ENCODE results near the gene REXO1. TPM values are rescaled to one million over a fixed set of nuclear protein-coding genes. Genes with fewer than 3 reads are reported as not detected.

REXO1 gene
- total RNA-seq, 1 experiment from 2014 or later: 61.1 TPM

GRCh38 chr19:1865172-1866010 is 17.1 kb upstream of the REXO1 start:
- Mint-ChIP-seq H3K4me1 (peaks cover 10% of the 10 kb centered on the region), H3K4me3 (peak overlapping the region; percentile 53), H3K36me3 (no peaks in the 10 kb centered on the region), H3K9me3 (no peaks in the 10 kb centered on the region), H3K27ac (no peak overlapping the region), H3K27me3 (ENCODE audit: low read depth) (peaks cover 11% of the 10 kb centered on the region)
- 0 out of 2 replicates have a peak, but pooled peaks have one; percentile 28 for TF ChIP-seq ATF1 (CRISPR knock-in tag; IDR thresholded peaks at IDR 0.05)
- TF ChIP-seq MXD4 (CRISPR knock-in tag; IDR thresholded peaks at IDR 0.05; ENCODE audit: borderline replicate concordance): no peak
- TF ChIP-seq ERG (CRISPR knock-in tag; IDR thresholded peaks at IDR 0.05): no peak
- TF ChIP-seq MLX (CRISPR knock-in tag; IDR thresholded peaks at IDR 0.05): no peak
- no peak for TF ChIP-seq NFATC4 (CRISPR knock-in tag; IDR thresholded peaks at IDR 0.05)
- TF ChIP-seq ZNF232 (CRISPR knock-in tag; IDR thresholded peaks at IDR 0.05): peak; percentile 21; the same call in 1 of the 2 replicates
- DNase-seq (ENCODE audit: low spot score): no peak
- POLR2A ChIA-PET: interaction anchor here (0.5 to 2.5 kb wide), 5 partner anchors 9 to 221 kb away, joined by 3 to 15 read pairs (median 4); no protein-coding TSS in a partner anchor
- no peak for ATAC-seq
- CTCF ChIA-PET: interaction anchor here (0.9 to 3.0 kb wide), 16 partner anchors 10 to 457 kb away, joined by 3 to 48 read pairs (median 5); partner anchors contain the start of genes ABHD17A, ADAT3 and SCAMP4

GRCh38 chr19:1864480-1865171 is 16.3 kb upstream of the REXO1 start:
- POLR2A ChIA-PET: interaction anchor here (0.5 to 2.5 kb wide), 6 partner anchors 10 to 221 kb away, joined by 3 to 15 read pairs (median 4); no protein-coding TSS in a partner anchor
- H3K9me3 Mint-ChIP-seq: no peaks in the 10 kb centered on the region
- CTCF ChIA-PET: interaction anchor here (0.6 to 3.0 kb wide), 20 partner anchors 10 to 456 kb away, joined by 3 to 48 read pairs (median 4); partner anchors contain the start of genes ABHD17A, ADAT3 and SCAMP4
- DNase-seq (ENCODE audit: low spot score) (peak; percentile 87), ATAC-seq (peak; percentile 61)
- no peaks in the 10 kb centered on the region for H3K36me3 Mint-ChIP-seq
- H3K27me3 Mint-ChIP-seq (ENCODE audit: low read depth): peaks cover 11% of the 10 kb centered on the region
- H3K4me3 Mint-ChIP-seq: peak overlapping the region; percentile 68
- no peak overlapping the region for H3K27ac Mint-ChIP-seq
- H3K4me1 Mint-ChIP-seq: peaks cover 11% of the 10 kb centered on the region
- peak; percentile 25; the same call in 1 of the 2 replicates for TF ChIP-seq USF2 (CRISPR knock-in tag; IDR thresholded peaks at IDR 0.05)
- peak; percentile 66; the same call in 1 of the 2 replicates for TF ChIP-seq ZNF232 (CRISPR knock-in tag; IDR thresholded peaks at IDR 0.05)
- TF ChIP-seq FOXP1 (CRISPR knock-in tag; IDR thresholded peaks at IDR 0.05; ENCODE audit: borderline replicate concordance): peak; percentile 60
- TF ChIP-seq AR (CRISPR knock-in tag; IDR thresholded peaks at IDR 0.05): no peak
- 0 out of 2 replicates have a peak, but pooled peaks have one; percentile 14 for TF ChIP-seq ARID4B (CRISPR knock-in tag; IDR thresholded peaks at IDR 0.05; ENCODE audit: borderline replicate concordance)
- TF ChIP-seq ETV6 (CRISPR knock-in tag; IDR thresholded peaks at IDR 0.05): peak; percentile 47; the same call in 1 of the 2 replicates
- 0 out of 2 replicates have a peak, but pooled peaks have one; percentile 39 for TF ChIP-seq FOXK1 (CRISPR knock-in tag; IDR thresholded peaks at IDR 0.05)
- peak; percentile 67; the same call in 1 of the 2 replicates for TF ChIP-seq FOXP4 (CRISPR knock-in tag; IDR thresholded peaks at IDR 0.05)
- no peak for TF ChIP-seq PREB (CRISPR knock-in tag; IDR thresholded peaks at IDR 0.05; ENCODE audit: borderline replicate concordance)

All from WTC11 (cell line).